ENCODE results near the gene GMCL1. TPM values are rescaled to one million over a fixed set of nuclear protein-coding genes. Genes with fewer than 3 reads are reported as not detected.
"Not testable (repeated sequence)": the region's sequence is repeated elsewhere in the genome, so short reads cannot be mapped to it uniquely, and the experiment has no call there.

Gene GMCL1
- total and polyA plus RNA-seq, 2 experiments from 2014 or later = 13.2 to 46.5 TPM

GRCh38 chr2:69863298-69863697 lies 33.8 kb downstream of the GMCL1 start:
- no peaks in the 10 kb centered on the region for H3K9me3 ChIP-seq (ENCODE audit: low read depth)
- no peak for DNase-seq (ENCODE audit: low read depth in 1 of 2, low spot score in 1 of 2)
- no peaks in the 10 kb centered on the region for H3K27me3 ChIP-seq
- H3K4me1 ChIP-seq (ENCODE audit: low read depth) = no peaks in the 10 kb centered on the region
- no peak overlapping the region for H3K4me3 ChIP-seq
- no peak for TF ChIP-seq CTCF (IDR thresholded peaks at IDR 0.05; ENCODE audit: low read depth, low read length)
- no peak overlapping the region for H3K27ac ChIP-seq
- peaks cover 56% of the 10 kb centered on the region for H3K36me3 ChIP-seq

- Histone ChIP-seq H3K9me3 (ENCODE audit: low read depth) (no peaks in the 10 kb centered on the region), H3K27me3 (no peaks in the 10 kb centered on the region), H3K4me1 (ENCODE audit: low read depth) (no peaks in the 10 kb centered on the region), H3K4me3 (no peak overlapping the region), H3K27ac (no peak overlapping the region), H3K36me3 (no peaks in the 10 kb centered on the region)
- DNase-seq (ENCODE audit: low read depth in 1 of 2, low spot score in 1 of 2) = no peak
- no peak for TF ChIP-seq CTCF (IDR thresholded peaks at IDR 0.05; ENCODE audit: low read depth, low read length)
These were observed 59.0 kb downstream of the GMCL1 start for GRCh38 chr2:69888451-69888850.

- no peaks in the 10 kb centered on the region for H3K4me1 ChIP-seq (ENCODE audit: low read depth)
- H3K4me3 ChIP-seq = no peak overlapping the region
These were observed 59.8 kb downstream of the GMCL1 start for GRCh38 chr2:69889302-69889701.

GRCh38 chr2:69890881-69891280 lies 61.4 kb downstream of the GMCL1 start:
- no peak overlapping the region for H3K27ac ChIP-seq
- peaks cover 6% of the 10 kb centered on the region for H3K4me1 ChIP-seq (ENCODE audit: low read depth)
- no peak for TF ChIP-seq CTCF (IDR thresholded peaks at IDR 0.05; ENCODE audit: low read depth, low read length)
- DNase-seq (ENCODE audit: low read depth in 1 of 2, low spot score in 1 of 2) = no peak
- H3K36me3 ChIP-seq = no peaks in the 10 kb centered on the region
- H3K27me3 ChIP-seq = no peaks in the 10 kb centered on the region
- no peaks in the 10 kb centered on the region for H3K9me3 ChIP-seq (ENCODE audit: low read depth)
- no peak overlapping the region for H3K4me3 ChIP-seq

More at GRCh38 chr2:69889302-69889701, 59.8 kb downstream of the GMCL1 start:
- no peaks in the 10 kb centered on the region for H3K36me3 ChIP-seq
- no peak for TF ChIP-seq CTCF (IDR thresholded peaks at IDR 0.05; ENCODE audit: low read depth, low read length)
- H3K27me3 ChIP-seq = no peaks in the 10 kb centered on the region
- no peaks in the 10 kb centered on the region for H3K9me3 ChIP-seq (ENCODE audit: low read depth)
- no peak for DNase-seq (ENCODE audit: low read depth in 1 of 2, low spot score in 1 of 2)
- H3K27ac ChIP-seq = no peak overlapping the region

GRCh38 chr2:69892838-69893424 lies 63.5 kb downstream of the GMCL1 start:
- H3K27me3 ChIP-seq; H3K4me1 ChIP-seq (ENCODE audit: low read depth); H3K27ac ChIP-seq; H3K9me3 ChIP-seq (ENCODE audit: low read depth); H3K4me3 ChIP-seq: not testable (repeated sequence)
- peak in 1 of 2 donors; percentile 7 for DNase-seq (ENCODE audit: low read depth in 1 of 2, low spot score in 1 of 2)
- H3K36me3 ChIP-seq = peaks cover 15% of the 10 kb centered on the region

GRCh38 chr2:69893684-69894551 lies 64.5 kb downstream of the GMCL1 start, which contains the start of gene SNRNP27:
Gene SNRNP27 (plus strand): TSS chr2:69893956. CDS start chr2:69893985, 29 bp downstream.
- Histone ChIP-seq H3K4me3 (peak within 1 kb of the TSS; percentile 82), H3K27ac (peak within 1 kb of the TSS; percentile 60), H3K4me1 (ENCODE audit: low read depth) (peaks cover 6% of the 10 kb centered on the region), H3K27me3 (no peaks in the 10 kb centered on the region), H3K36me3 (peaks cover 21% of the 10 kb centered on the region), H3K9me3 (ENCODE audit: low read depth) (no peaks in the 10 kb centered on the region)
- no peak for TF ChIP-seq CTCF (IDR thresholded peaks at IDR 0.05; ENCODE audit: low read depth, low read length)
- peak; percentile 79 to 88 for DNase-seq (ENCODE audit: low read depth in 1 of 2, low spot score in 1 of 2)

GRCh38 chr2:69894737-69895136 lies 65.3 kb downstream of the GMCL1 start:
- peaks cover 22% of the 10 kb centered on the region for H3K36me3 ChIP-seq
- H3K27ac ChIP-seq; H3K4me1 ChIP-seq (ENCODE audit: low read depth); DNase-seq (ENCODE audit: low read depth in 1 of 2, low spot score in 1 of 2); H3K27me3 ChIP-seq; H3K9me3 ChIP-seq (ENCODE audit: low read depth): not testable (repeated sequence)
- H3K4me3 ChIP-seq = peak overlapping the region; percentile 82
